GM18517 (cell line): Measurements from ENCODE around the gene CALCR.
"Not testable (repeated sequence)": the region's sequence is repeated elsewhere in the genome, so short reads cannot be mapped to it uniquely, and the experiment has no call there.

Experiments used
- ATAC-seq: cut with Tn5 transposase; IDR thresholded peaks from one replicate; pipeline ENCODE4 v1.9.1; 2021; ENCODE audit warnings: mild to moderate bottlenecking, moderate library complexity; ENCODE audit not compliant: unreplicated experiment

CALCR gene

GRCh38 chr7:93562936-93563335, 11.6 kb downstream of the CALCR start:
- ATAC-seq = no peak

DNA sequence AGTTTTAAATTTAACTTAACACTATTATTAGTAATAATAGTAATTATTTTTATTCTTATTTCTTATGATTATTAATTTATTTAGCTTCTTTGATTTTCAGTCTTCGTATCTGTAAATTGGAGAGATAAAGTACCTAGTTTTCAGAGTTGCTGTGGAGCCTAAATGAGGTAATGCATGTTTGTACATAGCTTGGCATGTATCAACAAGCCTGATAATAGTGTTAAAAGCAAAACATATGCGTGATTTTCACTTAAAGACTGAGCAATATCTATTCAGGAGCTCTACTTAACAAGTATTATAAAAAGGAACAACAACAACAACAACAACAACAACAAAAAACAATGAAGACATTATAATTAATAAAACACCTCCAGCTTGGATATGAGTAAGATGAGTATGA, 12.4 kb downstream of the CALCR start:
- no peak for ATAC-seq

GRCh38 chr7:93559639-93560491, 14.7 kb downstream of the CALCR start:
- ATAC-seq = no peak

GRCh38 chr7:93558705-93559614, 15.6 kb downstream of the CALCR start:
- ATAC-seq = no peak

DNA sequence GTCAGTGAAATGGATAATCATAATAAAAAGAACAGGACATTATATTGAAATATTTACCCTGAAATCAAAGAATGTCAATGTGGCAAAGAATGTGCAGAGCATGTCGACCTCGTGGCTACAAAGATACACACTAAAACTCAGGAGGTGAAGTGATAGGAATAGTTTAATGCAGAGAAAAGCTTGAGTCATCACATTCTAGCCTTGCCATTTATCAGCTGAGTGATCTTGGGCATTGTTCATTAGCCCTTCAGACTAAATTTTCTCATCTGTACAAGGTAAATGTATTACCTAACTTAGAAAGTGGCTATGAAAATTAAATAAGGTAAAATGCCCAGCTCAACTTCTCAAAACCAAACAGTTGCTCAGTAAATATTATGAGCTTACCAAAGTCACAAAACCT, 22.6 kb downstream of the CALCR start:
- ATAC-seq = no peak

DNA sequence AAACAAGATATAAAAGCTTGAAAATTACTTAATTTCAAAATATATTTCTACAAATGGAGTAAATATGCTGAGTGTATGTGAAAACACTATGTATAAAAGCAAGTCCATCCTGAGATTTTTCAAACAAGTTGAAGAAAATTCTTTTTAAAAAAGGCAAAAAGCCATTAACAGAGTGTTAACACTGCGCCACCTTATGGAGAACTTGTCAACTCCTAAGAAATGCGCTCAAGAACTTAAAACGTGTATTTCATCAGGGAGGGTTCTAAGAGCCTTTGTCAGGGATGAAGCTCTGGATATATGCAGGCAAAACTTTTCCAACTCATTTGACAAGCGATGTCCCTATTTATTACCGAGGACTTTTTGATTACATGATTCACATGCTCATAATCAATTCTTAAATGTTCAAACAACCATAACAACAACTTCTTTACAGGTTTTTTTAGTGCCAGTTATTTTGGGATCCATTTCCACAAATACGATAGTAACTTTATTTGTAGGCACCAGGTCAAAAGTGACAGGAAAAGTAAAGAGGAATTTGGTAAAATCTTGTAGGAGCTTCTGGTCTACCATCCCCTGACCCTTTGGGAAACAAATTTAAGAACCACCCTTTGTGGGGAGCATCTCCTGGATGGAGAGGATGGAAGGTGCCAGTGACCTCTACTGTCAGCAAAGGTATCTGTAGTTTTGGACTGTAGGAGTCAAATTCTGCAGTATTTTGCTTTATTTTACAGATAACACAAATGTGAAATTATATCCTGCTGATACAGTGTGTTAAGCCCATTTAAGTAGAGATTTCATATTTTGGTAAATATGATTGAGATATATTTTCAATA, 23.2 kb downstream of the CALCR start:
- peak; percentile 46 for ATAC-seq

DNA sequence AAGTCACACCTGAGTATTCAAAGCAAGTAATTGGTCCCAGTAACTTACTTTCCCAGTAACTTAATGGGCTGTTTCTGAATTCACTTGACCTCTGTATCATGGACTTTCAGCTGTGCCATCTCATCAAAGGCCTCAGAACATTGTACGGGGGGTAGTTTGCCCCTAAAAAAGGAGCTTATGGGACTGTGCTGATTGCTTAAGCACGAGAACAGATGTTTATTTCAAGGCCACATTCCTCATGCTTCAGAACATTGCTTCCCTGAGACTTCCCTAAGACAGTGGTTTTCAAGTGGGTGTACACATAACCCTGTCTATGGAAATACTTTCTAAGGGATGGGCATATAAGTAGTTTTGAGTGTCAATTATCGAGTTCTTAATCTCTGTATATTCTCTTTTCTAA, 26.8 kb downstream of the CALCR start:
- ATAC-seq = no peak

DNA sequence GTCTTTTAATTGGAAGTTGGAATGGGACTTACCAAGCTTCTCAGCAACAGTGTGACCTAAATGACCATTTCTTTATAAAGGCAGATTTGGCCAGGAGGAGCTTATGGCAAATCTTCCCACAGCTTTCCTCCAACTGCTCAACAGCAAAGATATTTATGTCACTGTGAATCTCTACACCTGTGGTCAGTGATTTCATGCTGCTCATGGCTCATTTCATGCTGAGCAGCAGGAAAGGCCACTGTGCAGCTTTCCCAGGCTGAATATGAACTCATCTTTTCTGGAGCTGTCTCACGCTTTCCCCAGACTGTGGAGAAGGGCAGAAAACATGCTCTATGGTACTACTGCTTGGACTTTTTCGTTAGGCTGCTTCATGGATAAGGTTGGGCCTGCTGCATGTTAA, 29.8 kb downstream of the CALCR start:
- ATAC-seq = no peak

DNA sequence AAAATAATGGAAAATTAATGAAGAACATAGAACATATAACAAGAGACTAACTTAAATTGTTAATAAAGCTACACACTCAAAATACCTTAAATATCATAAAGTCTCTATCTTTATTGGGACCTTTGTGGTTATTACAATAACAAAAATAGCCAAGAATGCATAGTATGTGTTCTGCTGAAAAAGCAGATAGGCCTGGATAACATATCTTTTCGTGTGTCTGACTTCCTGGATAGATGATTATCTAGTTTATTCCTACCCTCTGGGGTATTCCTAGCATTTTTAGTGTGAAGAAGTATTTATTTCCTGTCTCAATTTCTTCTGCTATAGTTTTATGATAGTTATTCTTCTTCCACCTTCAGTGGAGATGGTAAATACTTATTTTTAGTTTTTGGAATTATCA, 36.5 kb downstream of the CALCR start:
- no peak for ATAC-seq

- no peak for ATAC-seq
Measured at GRCh38 chr7:93535616-93536015, 38.9 kb downstream of the CALCR start.

DNA sequence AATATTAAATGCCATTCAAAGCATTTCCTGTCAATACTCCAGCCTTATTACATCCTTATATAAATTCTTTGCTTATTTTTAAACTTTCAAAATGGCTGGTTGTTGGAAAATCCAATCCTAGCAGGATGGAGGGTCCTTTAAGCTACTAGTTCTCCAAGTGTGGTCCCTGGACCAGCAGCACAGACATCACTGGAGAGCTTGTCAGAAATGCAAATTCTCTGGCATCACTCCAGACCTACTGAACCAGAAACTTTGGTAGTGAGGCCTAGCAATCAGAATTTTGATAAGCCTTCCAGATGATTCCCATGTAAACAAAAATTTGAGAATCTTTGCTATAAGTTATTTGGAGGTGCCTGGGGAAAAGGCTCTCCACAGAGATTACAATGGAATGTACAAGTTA, 43.8 kb downstream of the CALCR start:
- no peak for ATAC-seq

GRCh38 chr7:93516834-93517233, 57.7 kb downstream of the CALCR start:
- ATAC-seq = no peak

DNA sequence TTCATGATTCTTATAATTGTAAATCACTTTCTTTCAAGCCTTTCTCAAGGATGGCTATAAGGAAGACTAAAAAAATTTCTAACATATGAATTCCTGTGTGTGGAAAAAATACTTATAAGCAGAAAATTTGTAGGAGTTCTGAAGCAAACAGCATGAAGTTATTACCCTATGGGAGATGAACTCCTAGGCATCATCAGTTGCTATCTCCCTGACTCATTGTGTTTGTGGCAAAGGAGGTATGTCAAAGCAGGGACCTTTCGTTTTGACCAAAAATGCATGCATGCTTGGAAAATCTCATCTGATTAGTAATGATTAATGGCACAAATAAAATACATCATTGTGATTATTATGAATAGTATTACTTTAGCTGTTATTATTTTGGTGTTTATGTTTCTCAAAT, 59.4 kb downstream of the CALCR start:
- no peak for ATAC-seq

- ATAC-seq = no peak
Measured at GRCh38 chr7:93509303-93509702, 65.2 kb downstream of the CALCR start.

GRCh38 chr7:93503088-93503487, 71.4 kb downstream of the CALCR start:
- ATAC-seq = no peak

GRCh38 chr7:93491860-93492259, 82.7 kb downstream of the CALCR start:
- not testable (repeated sequence) for ATAC-seq

DNA sequence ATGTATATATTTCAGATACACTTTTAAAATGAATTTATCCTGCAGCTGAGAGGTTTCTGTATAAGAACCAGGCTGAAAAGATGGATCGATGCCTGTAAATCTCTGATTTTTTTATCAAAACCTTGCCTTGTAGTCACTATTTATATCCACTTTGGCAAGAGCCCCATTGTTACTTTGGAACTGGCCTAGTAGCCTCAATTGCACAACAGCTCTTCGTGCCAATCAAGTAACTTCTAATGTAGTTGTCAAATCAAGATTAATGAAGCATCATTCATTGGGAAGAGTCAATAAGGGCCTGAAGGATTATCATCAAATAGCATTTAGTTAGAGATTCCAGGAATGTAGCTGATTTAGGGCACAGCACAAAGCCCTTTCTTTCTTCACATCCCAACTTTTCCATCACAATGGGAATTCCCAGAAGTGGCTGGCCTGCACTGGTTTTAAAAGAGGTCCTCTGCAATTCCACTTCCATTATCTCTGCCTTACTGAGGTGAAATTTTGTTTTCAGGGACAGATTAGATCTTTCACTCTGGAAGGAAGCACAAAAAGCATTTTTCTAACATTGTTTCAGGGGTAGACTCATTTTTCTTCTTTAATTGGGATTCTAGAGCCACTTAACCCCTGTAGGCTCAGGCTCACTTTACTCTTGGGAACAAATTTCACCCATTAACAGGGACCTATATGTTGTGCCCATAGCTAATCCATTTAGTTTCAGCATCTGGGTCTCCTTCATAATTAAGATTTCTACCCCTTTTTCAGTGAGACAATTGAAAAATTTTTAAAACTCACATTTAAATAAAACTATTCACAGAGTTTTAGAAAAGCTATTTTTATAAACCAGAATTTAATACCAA, 97.8 kb downstream of the CALCR start:
- ATAC-seq = no peak

GRCh38 chr7:93475811-93476210, 98.7 kb downstream of the CALCR start:
- ATAC-seq = no peak

DNA sequence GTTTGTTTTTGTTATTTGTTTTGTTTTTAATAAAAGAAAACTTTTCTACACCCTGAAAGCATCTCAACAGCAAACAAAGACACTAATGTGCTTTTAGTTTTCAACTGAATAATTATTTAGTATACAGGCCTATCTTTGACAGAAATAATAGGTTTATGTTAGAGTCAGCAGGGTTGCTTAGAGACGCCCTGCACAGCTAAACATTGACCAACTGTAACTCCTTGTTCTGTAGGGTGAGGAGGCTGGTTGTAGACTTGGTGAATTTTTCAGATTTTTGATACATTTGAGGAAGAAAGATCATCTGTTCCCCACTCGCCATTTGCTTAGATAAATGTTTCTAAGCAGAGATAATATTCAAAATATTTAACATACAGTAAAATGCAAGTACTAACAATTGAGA, 103.1 kb downstream of the CALCR start:
- ATAC-seq = no peak

DNA sequence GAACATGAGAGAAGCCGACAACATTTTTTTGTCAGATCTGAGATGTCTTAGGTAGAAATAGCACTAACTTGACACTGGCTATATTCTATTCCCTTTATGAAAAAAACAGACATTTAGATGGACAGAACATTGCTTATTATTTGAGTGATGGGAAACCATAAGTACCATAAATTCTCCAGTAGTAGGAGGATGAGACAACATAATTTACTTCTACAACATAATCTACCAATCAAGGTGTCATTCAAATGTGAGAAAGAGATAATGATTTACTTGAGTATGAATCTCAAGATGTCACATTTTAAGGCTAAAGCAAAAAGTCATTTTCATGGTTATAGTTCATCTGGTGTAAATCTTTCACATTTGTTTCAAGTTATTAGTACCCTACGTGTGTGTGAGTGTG, 110.8 kb downstream of the CALCR start:
- ATAC-seq = no peak
